SH-SY5Y (cell line): ENCODE data around the gene RAB40AL.
"Not testable (repeated sequence)": the region's sequence is repeated elsewhere in the genome, so short reads cannot be mapped to it uniquely, and the experiment has no call there.

Experiments
- GATA2 ChIP-seq: IDR thresholded peaks from 2 replicates; pipeline ENCODE4 v1.6.1; 2011; ENCODE audit warnings: mild to moderate bottlenecking, low read depth, low read length
- GATA3 ChIP-seq: IDR thresholded peaks from 2 replicates; pipeline ENCODE4 v1.6.1; 2011; ENCODE audit warnings: low read depth, mild to moderate bottlenecking, low read length, moderate library complexity

GRCh38 chrX:102936972-102937371, at the start of gene RAB40AL:
- not testable (repeated sequence) for TF ChIP-seq GATA3, GATA2
